HFF-Myc (cell line): Measurements from ENCODE around the gene UHRF2.

ENCODE experiments used
- DNase-seq: peaks from one replicate; pipeline ENCODE4 v3.0.0-alpha.2; 2011; ENCODE audit warnings: low read depth; ENCODE audit errors: extremely low read depth
- H3K4me3 ChIP-seq: replicated peaks from 2 replicates; pipeline ENCODE4 v1.5.1; 2011; ENCODE audit warnings: low read depth, mild to moderate bottlenecking, control low read depth, low read length
- TF ChIP-seq, protein P1 (sequence below): IDR thresholded peaks from 2 replicates; pipeline ENCODE4 v1.5.1; 2012; ENCODE audit warnings: mild to moderate bottlenecking, low read depth, low read length, control low read depth; ENCODE audit errors: missing control alignments

The UHRF2 gene

GRCh38 chr9:6501526-6502210, 88.7 kb downstream of the UHRF2 start:
- DNase-seq = no peak
- H3K4me3 ChIP-seq = no peak overlapping the region
- TF ChIP-seq, protein P1, sequence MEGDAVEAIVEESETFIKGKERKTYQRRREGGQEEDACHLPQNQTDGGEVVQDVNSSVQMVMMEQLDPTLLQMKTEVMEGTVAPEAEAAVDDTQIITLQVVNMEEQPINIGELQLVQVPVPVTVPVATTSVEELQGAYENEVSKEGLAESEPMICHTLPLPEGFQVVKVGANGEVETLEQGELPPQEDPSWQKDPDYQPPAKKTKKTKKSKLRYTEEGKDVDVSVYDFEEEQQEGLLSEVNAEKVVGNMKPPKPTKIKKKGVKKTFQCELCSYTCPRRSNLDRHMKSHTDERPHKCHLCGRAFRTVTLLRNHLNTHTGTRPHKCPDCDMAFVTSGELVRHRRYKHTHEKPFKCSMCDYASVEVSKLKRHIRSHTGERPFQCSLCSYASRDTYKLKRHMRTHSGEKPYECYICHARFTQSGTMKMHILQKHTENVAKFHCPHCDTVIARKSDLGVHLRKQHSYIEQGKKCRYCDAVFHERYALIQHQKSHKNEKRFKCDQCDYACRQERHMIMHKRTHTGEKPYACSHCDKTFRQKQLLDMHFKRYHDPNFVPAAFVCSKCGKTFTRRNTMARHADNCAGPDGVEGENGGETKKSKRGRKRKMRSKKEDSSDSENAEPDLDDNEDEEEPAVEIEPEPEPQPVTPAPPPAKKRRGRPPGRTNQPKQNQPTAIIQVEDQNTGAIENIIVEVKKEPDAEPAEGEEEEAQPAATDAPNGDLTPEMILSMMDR = no peak

GRCh38 chr9:6502399-6502798, 89.4 kb downstream of the UHRF2 start:
- peak; percentile 5 for DNase-seq
- TF ChIP-seq, protein P1 = no peak
- no peak overlapping the region for H3K4me3 ChIP-seq

GRCh38 chr9:6506571-6506970, 93.6 kb downstream of the UHRF2 start:
- DNase-seq = no peak
- TF ChIP-seq, protein P1 = no peak
- no peak overlapping the region for H3K4me3 ChIP-seq

DNA sequence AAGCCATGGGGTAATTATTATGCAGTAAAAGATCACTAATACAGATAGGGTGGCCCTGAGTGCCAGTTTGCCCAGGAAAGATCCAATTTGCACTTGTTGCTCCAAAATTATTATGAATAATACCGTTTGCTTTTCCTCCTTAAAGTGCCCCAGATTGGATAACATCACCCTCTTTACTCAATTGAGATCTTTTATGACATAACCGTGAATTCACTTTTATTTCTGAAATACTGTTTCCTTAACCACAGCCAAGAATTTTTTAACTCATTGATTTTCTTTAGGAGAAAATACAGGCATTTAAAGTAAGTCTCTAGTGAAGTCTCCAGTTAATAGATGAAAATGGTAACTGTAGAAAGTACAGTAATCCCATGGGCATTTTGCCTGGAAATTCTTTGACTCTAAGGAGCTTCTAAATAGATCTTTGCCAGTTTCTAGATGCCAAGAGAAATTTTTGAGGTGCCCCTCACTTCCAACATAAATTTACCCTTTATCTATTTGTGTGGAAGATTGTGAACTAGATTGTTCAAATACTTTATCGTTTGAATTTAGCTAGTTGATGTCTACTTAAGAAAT, 99.2 kb downstream of the UHRF2 start:
- TF ChIP-seq, protein P1 = no peak
- H3K4me3 ChIP-seq = no peak overlapping the region
- DNase-seq = no peak

DNA sequence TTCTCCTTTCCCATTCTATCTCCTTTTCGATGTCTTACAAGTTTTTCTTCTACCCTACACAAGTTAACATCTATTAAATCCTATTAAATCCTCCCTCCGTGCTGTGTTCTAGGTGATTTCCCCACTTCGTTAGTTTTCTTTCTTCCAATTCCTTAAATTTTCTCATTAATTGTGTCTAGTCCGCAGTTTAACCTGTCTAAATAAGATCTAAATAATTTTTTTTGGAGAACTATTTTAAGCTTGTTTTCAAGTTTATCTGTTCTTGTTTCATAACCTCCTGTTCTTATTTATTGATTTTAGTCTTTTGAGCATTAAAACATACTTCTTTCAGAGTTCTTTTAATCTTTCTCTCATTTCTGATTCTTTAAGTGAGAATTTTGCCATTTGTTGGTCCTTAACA, 109.3 kb downstream of the UHRF2 start:
- TF ChIP-seq, protein P1 = no peak
- no peak for DNase-seq
- H3K4me3 ChIP-seq = no peak overlapping the region

- no peak for DNase-seq
- TF ChIP-seq, protein P1 = no peak
- H3K4me3 ChIP-seq = no peak overlapping the region
Observed at GRCh38 chr9:6525326-6526045, 112.5 kb downstream of the UHRF2 start.
